NCI-H345 treated with DMSO at 0.1 percent for 48 hours (cell line): Measurements from ENCODE around the gene NR1H4.
"Not testable (repeated sequence)": the region's sequence is repeated elsewhere in the genome, so short reads cannot be mapped to it uniquely, and the experiment has no call there.

Experiments
- DNase-seq: peaks from one replicate; lab custom pipeline; 2025; ENCODE audit not compliant: unreplicated experiment; lab: John Stamatoyannopoulos, UW

Gene NR1H4

DNA sequence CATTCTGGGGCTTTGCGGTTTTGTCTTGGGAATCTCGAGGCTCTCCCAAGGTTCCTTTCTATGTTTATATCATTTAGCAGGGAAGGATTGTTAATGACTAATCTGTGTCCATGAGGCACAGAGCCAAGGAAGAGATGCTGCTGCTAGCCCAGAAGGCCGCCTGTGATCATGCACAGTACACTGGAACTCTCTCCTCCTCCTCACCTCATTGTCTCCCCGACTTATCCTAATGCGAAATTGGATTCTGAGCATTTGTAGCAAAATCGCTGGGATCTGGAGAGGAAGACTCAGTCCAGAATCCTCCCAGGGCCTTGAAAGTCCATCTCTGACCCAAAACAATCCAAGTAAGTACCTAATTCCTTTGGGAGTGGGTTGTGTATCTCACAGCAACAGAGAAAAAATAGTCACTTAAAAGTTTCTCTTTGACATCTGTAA is at the start of gene NR1H4:
NR1H4 (plus strand) TSS at position 151 of the 435 bp plus-strand sequence. CDS start 19,458 bp downstream, outside the sequence.
- no peak for DNase-seq

- no peak for DNase-seq
Measured at GRCh38 chr12:100426145-100426544, 47.5 kb upstream of the NR1H4 start.

- DNase-seq: no peak
Measured at GRCh38 chr12:100427078-100427477, 46.6 kb upstream of the NR1H4 start.

GRCh38 chr12:100430251-100430650 is 43.4 kb upstream of the NR1H4 start:
- DNase-seq: not testable (repeated sequence)

DNA sequence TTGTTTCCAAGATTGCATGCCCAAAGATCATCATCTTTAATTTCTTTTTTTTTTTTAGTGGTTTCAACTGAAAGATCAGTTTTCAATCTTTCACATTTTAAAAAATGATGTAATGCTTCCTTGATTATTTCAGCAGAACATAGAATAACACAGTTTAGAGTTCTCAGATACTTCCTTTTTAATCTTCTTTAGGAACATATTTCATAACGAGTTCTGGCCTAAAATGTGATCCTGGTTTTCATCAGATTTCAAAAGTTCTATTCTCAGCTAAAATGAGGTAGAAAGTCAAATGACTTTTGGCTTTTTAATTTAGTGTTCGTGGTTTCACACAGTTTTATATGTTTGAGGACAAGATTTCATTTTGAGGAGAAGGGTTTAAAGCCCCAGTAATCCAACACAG is 40.0 kb upstream of the NR1H4 start:
- DNase-seq: no peak

- no peak for DNase-seq
Measured at GRCh38 chr12:100434177-100434576, 39.5 kb upstream of the NR1H4 start.

- DNase-seq: no peak
Measured at GRCh38 chr12:100435957-100436356, 37.7 kb upstream of the NR1H4 start.

GRCh38 chr12:100437038-100437841 is 36.4 kb upstream of the NR1H4 start:
- DNase-seq: no peak

GRCh38 chr12:100439797-100440196 is 33.9 kb upstream of the NR1H4 start:
- DNase-seq: no peak

GRCh38 chr12:100442403-100442802 is 31.3 kb upstream of the NR1H4 start:
- DNase-seq: no peak

DNA sequence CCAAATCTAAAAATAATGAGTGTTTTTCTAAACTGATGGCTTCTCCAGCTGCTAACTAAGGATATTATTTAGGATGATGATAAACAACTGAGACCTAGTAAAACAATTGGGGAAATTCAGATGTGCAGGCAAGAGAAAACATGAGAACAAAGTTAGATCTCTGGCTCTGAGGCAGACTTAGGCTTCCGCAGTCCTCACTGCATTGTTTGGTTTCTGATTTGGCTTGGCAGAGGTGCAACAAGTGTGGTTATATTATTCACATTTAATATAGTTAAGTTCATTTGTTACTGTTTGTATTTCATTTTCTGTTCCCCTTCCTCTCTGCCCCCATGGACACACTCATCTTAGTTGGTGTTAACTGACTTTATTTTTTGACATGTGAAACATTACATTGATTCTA is 30.2 kb upstream of the NR1H4 start:
- no peak for DNase-seq

- DNase-seq: no peak
Measured at GRCh38 chr12:100445081-100445481, 28.6 kb upstream of the NR1H4 start.

- no peak for DNase-seq
Measured at GRCh38 chr12:100447381-100447780, 26.3 kb upstream of the NR1H4 start.

DNA sequence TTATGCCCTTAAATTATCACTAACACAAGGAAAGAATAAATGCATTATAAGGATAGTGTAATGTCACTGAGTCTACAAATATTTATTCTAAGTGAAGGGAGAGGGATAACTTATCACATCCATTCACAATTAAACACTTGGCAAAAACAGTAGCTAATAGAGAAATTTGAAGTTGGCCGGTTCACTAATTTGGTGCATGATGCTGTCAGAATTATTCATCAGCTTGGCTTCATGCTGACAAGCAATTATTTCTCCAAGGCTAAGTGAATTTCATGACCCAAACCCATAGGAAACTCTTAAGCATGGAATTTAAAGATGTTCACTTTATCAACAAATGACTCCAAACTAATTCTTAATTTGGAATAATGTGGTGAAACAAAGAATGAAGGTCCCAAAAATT is 25.0 kb upstream of the NR1H4 start:
- DNase-seq: no peak

GRCh38 chr12:100450735-100451134 is 22.9 kb upstream of the NR1H4 start:
- DNase-seq: peak; percentile 14

DNA sequence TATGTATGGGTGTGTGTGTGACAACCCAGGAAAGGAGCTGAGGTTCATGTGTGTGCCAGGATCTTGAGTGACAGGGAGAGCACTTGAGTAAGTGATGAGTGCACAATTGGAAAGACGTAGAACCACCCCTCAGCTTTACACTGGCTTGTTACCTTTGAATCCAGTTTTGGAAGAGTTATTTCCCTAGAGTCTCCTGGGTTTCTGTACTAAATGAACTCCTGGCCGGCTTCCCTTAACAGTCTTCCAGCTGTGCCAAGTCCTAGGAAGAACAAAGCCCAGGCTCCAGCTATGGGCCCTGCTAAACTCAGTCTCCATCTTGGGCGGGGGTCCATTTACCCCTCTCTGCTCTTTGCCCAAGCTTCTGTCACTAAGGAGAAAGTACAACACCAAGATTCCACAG is 19.7 kb upstream of the NR1H4 start:
- no peak for DNase-seq

GRCh38 chr12:100455896-100456295 is 17.8 kb upstream of the NR1H4 start:
- DNase-seq: no peak

DNA sequence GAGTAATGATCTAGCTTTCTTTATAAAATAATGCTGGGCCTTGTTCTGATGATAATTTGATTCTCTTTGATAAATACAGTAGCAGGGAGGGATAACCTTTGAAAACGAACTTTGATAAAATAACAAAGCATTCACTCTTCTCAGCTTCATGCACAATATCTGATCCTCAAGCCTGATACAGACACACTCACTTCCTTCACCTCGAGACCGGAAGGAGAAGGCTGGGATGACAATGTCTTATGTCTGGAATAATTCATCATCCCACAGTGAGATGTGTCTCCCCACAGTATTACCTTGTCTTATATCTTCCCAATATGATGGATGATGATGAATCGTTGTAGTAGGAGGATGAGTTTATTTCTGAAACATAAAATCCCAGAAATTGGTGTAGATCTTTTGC is 15.5 kb upstream of the NR1H4 start:
- no peak for DNase-seq

GRCh38 chr12:100460702-100461101 is 13.0 kb upstream of the NR1H4 start:
- no peak for DNase-seq

- no peak for DNase-seq
Measured at GRCh38 chr12:100461330-100461973, 12.2 kb upstream of the NR1H4 start.

DNA sequence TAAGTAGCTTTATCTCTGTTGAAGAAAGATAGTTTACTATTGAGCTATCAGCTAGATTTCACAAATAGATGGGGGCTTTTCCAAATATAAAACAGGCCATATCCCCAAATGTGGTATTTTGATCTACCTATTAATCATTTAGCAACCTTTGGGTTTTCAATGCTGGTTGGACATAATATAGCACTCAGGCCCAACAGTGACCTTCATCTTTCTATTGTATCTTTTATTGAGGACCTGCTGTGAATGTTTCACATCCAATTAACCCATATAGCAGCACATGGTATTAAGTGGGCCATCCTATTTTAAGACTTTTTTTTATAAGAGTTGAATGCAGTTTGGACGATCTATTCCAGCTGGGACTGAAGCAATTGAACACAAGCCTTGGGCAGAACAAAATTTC is 10.0 kb upstream of the NR1H4 start:
- no peak for DNase-seq

GRCh38 chr12:100464529-100464928 is 9.1 kb upstream of the NR1H4 start:
- DNase-seq: no peak

DNA sequence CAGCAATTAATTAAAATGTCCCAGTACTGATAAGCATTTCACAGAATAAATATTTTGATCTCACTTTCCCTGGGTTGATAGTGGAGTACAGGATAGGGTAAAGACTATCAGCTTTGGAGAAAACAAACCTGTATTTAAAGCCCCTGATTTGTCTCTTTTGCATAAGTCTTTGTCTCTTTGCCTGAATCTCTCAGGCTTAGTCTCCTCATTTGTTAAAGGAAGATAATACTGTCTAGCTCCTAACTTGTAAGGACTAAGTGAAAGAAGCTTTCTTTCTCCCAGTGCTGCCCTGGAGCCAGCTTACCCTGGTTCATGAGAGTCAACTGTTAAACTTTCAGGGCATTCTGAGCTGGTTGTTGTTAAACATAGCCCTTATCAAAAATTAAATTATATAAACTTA is 5.5 kb upstream of the NR1H4 start:
- no peak for DNase-seq
